Ovary (tissue), 10 donors: Measurements from ENCODE around the gene SRCAP. TPM values are rescaled to one million over a fixed set of nuclear protein-coding genes. Genes with fewer than 3 reads are reported as not detected.

Source experiments
- DNase-seq, 5 donors: peaks; one replicate each; pipeline ENCODE4 v3.0.0-alpha.2; 2019 to 2020
- H3K27ac ChIP-seq, 2 donors: fragments of 200-600 bp; one replicate each; pipeline versions ENCODE4 v1.5.1 to v1.8.0; 2019 to 2022
- H3K27me3 ChIP-seq: fragments of 200-600 bp; one replicate; pipeline ENCODE4 v1.8.0; 2022
- H3K36me3 ChIP-seq: fragments of 200-600 bp; sonication (generic); one replicate; pipeline ENCODE4 v1.5.1; 2019
- H3K4me1 ChIP-seq: one replicate; pipeline ENCODE4 v1.8.1; 2013; ENCODE audit warnings: mild to moderate bottlenecking, moderate library complexity; ENCODE audit not compliant: insufficient read depth
- H3K4me3 ChIP-seq: fragments of 200-600 bp; sonication (generic); one replicate; pipeline ENCODE4 v1.5.1; 2017
- H3K9me3 ChIP-seq, 2 donors: fragments of 200-600 bp in 1 of 2; sonication (generic) in 1 of 2; one replicate each; pipeline versions ENCODE4 v1.5.1 to v1.8.1; 2013 to 2019; ENCODE audit warnings: mild to moderate bottlenecking in 1 of 2, moderate library complexity in 1 of 2
- EP300 ChIP-seq: sonication (generic); formaldehyde crosslinking; IDR thresholded peaks from one replicate; pipeline ENCODE4 v1.6.1; 2017; ENCODE audit warnings: antibody characterized with exemption
- POLR2A ChIP-seq: fragments of 450-650 bp; IDR thresholded peaks from one replicate; pipeline ENCODE4 v1.6.1; 2017; ENCODE audit warnings: antibody characterized with exemption, mild to moderate bottlenecking, moderate library complexity
- WGBS, 3 donors: extraction: QIAGEN DNeasy Blood & Tissue Kit in 1 of 3; methylation state at CpG; one replicate each; pipeline versions ENCODE4 v1.1.5 to v1.1.7; 2013 to 2017; 5-methylcytosine and 5-hydroxymethylcytosine counted together
- intact Hi-C, 4 donors: fragments of 100-400 bp; cut with DNase I; formaldehyde crosslinking; loops; one replicate each; pipeline versions ENCODE4 v1.11.0 to v1.15.1; 2022 to 2023
- long read RNA-seq, 3 donors: library from polyadenylated mRNA in 2 of 3; unstranded in 2 of 3; transcript quantifications; one replicate each; pipeline ENCODE4 v2.0.0 and lab custom pipeline, GENCODE V29; 2021 to 2026
- polyA plus RNA-seq, 2 donors: library from polyadenylated mRNA; stranded (reverse); fragments of 200-250 nt in 1 of 2; fragments of 350-450 nt in 1 of 2; fragmentation: Illumina TruSeq in 1 of 2; extraction: RNeasy Lipid Tissue Mini Kit (QIAGEN cat#74804) in 1 of 2; gene quantifications; one replicate each; pipeline ENCODE4 v1.2.3, GENCODE V29; 2013 to 2014
- total RNA-seq, 7 donors: library from RNA; depleted of rRNA in 2 of 7; stranded (reverse); fragments of >200 nt in 2 of 7; fragmentation: NEBNext Ultra II Directional in 3 of 7; extraction: Animal tissue kit (Norgen Biotek cat#: 25700) in 3 of 7; gene quantifications; one replicate each; pipeline versions ENCODE4 v1.1.0 to v1.2.4, GENCODE V29; 2016 to 2023
- TF ChIP-seq, protein P1 (sequence below), 3 donors: fragments of 450-650 bp in 2 of 3; fragments of 200-600 bp in 1 of 3; IDR thresholded peaks; one replicate each; pipeline versions ENCODE4 v1.5.1 to v1.8.0; 2016 to 2022; ENCODE audit warnings: antibody characterized with exemption in 3 of 3, mild to moderate bottlenecking in 1 of 3
- donor health status: DM: no; HTN: no; CAD: no; lungs with moderate emphysema.
- donor health status: DM: no; HTN: no; CAD: no.
- donor health status: Bipolar disorder and iron deficiency.
- donor health status: DM: yes; HTN: yes; CAD: no.
- donor health status: DM: no; HTN: no; CAD: no.
- donor health status: DM: yes; HTN: yes; CAD: no.

The SRCAP gene
- total RNA-seq = 10 to 100 TPM; 11.4 to 73.1 (median 55.1) TPM
- 10 to 100 TPM; 13.5 to 20.9 TPM for polyA plus RNA-seq
- long read RNA-seq, donor 1, partial matches to known transcripts = 1 of 12 reads
- long read RNA-seq, donor 1, other reads (novel, unspliced or antisense) = 11 of 12 reads
- long read RNA-seq, donor 2, partial matches to known transcripts = 0 of 2 reads
- long read RNA-seq, donor 2, other reads (novel, unspliced or antisense) = 0 of 2 reads
- long read RNA-seq, donor 3, partial matches to known transcripts = 3 of 3 reads
- long read RNA-seq, donor 3, other reads (novel, unspliced or antisense) = 0 of 3 reads

DNA sequence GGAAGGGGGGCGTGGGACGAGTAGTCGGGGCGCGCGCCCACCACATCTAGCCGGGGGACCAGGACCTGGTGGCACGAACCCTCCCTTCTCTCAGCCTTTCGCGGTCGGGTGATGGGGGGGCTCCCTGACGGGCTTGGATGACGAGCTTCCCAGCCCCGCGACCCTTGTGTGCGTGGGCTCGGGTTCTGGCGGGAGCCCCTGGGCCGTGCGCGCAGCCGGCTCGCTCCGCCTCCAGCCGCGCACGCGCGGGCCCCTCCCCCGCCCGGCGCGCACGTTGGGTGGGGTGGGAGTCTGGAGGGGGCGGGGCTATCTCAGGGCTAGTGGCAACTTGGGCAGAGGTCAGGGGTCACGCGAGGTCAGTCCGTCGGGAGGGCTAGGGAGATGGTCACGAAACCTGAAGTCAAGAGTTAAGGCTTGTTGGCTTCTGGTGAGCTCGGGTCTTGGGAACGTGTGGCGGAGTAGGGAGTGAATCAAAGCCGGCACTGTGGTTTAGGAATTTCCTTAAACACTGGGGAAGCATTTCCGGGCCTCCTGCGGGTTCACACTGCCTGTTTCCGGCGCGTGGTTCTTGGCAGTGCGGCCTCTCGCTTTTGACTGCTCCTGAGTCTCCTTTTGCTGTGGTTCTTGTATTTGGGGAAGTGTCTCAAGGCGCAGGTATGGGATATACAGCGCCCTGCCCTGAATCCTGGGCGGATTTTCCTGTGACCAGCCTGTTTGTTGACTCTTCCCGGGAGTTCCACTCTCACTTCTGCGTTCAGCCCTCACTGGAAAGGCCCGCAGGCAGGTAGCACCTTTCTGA, at the start of gene SRCAP:
TSS of gene SRCAP (plus strand) at position 356 of the 799 bp plus-strand sequence. CDS start 1,654 bp downstream, outside the sequence.
- peaks cover 5% of the 10 kb centered on the region for H3K4me1 ChIP-seq
- no peaks in the 10 kb centered on the region for H3K9me3 ChIP-seq
- intact Hi-C loops = loop anchor here in 2 of 4 donors (5.0 kb wide), 2 partner anchors 37 to 42 kb away; partner anchors contain the start of gene FBRS (in 1 of the 2)
- no peaks in the 10 kb centered on the region for H3K27me3 ChIP-seq
- WGBS, 3 donors = 0 to 1% (median 1%) methylated on average over 36 to 57 of the region's 57 CpGs
- H3K4me3 ChIP-seq = peak within 1 kb of the TSS; percentile 73
- peak within 1 kb of the TSS; percentile 97 to 99 for H3K27ac ChIP-seq
- H3K36me3 ChIP-seq = no peaks in the 10 kb centered on the region
- DNase-seq = peak; percentile 87 to 93 (median 92)
- TF ChIP-seq, protein P1, sequence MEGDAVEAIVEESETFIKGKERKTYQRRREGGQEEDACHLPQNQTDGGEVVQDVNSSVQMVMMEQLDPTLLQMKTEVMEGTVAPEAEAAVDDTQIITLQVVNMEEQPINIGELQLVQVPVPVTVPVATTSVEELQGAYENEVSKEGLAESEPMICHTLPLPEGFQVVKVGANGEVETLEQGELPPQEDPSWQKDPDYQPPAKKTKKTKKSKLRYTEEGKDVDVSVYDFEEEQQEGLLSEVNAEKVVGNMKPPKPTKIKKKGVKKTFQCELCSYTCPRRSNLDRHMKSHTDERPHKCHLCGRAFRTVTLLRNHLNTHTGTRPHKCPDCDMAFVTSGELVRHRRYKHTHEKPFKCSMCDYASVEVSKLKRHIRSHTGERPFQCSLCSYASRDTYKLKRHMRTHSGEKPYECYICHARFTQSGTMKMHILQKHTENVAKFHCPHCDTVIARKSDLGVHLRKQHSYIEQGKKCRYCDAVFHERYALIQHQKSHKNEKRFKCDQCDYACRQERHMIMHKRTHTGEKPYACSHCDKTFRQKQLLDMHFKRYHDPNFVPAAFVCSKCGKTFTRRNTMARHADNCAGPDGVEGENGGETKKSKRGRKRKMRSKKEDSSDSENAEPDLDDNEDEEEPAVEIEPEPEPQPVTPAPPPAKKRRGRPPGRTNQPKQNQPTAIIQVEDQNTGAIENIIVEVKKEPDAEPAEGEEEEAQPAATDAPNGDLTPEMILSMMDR (IDR thresholded peaks at IDR 0.05) = no peak
- TF ChIP-seq POLR2A (peak; percentile 70), EP300 (no peak)

- H3K9me3 ChIP-seq = no peaks in the 10 kb centered on the region
- H3K4me3 ChIP-seq = peak overlapping the region; percentile 49
- intact Hi-C loops = loop anchor here in 2 of 4 donors (10.0 kb wide), 2 partner anchors 65 to 275 kb away; partner anchors contain the start of genes ZNF785 (in 2 of the 2), MYL11 (in 1 of the 2) and TBC1D10B (in 1 of the 2)
- peaks cover 6% of the 10 kb centered on the region for H3K4me1 ChIP-seq
- 18 to 32% (median 24%) methylated on average over 21 to 22 of the region's 22 CpGs for WGBS, 3 donors
- DNase-seq = no peak
- no peak for TF ChIP-seq EP300
- peak; percentile 33 for TF ChIP-seq POLR2A
- TF ChIP-seq, protein P1 (IDR thresholded peaks at IDR 0.05) = no peak
- no peaks in the 10 kb centered on the region for H3K36me3 ChIP-seq
- H3K27me3 ChIP-seq = no peaks in the 10 kb centered on the region
- peak overlapping the region; percentile 60 to 83 for H3K27ac ChIP-seq
These were observed 49.1 kb upstream of the SRCAP start for GRCh38 chr16:30649725-30650368.

DNA sequence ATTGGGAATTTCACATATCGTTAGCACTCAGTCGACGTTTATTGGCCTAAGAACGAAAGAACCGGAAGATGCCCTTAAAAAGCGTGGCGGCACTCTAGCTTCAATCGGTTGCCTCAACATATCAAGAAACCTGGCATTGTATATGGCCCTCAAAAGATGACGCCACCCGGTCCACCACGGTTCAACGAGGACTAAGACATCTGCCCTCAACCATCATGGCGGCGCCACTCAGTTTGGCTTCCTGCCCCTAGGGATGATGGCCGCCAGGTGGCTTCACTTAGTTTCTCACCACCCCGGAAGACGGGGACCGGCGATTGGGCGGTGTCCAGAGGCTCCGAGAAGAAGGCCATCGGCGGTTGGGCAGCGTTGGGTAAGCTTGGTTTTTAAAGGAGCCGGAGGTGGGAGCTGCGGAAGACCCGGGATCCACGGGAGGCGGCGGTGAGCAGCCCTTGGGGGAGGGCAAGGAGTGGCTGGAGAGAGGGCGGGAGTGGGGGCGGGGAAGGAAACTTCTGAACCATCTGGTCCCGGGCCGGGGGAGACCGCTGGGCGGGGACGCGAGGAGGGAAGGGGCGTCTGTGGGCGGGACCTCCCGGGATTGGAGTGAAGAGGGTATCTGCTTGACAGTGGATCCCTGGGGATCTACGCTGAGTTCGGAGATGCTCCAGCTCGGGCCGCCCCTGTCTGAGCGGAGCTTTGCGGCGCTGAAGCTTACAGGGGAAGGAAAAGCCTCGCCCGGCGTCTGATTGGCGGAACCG, 48.4 kb upstream of the SRCAP start, which contains the start of gene PRR14:
TSS of gene PRR14 (plus strand) at position 592 of the 755 bp plus-strand sequence. CDS start 686 bp downstream, outside the sequence.
- H3K4me1 ChIP-seq = peaks cover 6% of the 10 kb centered on the region
- intact Hi-C loops = loop anchor here in 1 of 4 donors (10.0 kb wide), 2 partner anchors 66 to 276 kb away; partner anchors contain the start of genes MYL11, TBC1D10B and ZNF785
- WGBS, 3 donors = 1% methylated on average over 53 of the region's 53 CpGs
- H3K27me3 ChIP-seq = no peaks in the 10 kb centered on the region
- TF ChIP-seq EP300 (no peak), POLR2A (peak; percentile 41)
- TF ChIP-seq, protein P1 (IDR thresholded peaks at IDR 0.05) = peak in 2 of 3 donors; percentile 75 to 80
- H3K9me3 ChIP-seq = no peaks in the 10 kb centered on the region
- H3K4me3 ChIP-seq = peak within 1 kb of the TSS; percentile 62
- peak within 1 kb of the TSS; percentile 76 to 83 for H3K27ac ChIP-seq
- peak; percentile 100 for DNase-seq
- no peaks in the 10 kb centered on the region for H3K36me3 ChIP-seq
